Mononuclear cell (primary cell): ENCODE measurements around the gene VSIG2. TPM values are rescaled to one million over a fixed set of nuclear protein-coding genes. Genes with fewer than 3 reads are reported as not detected.

Source experiments
- H3K27me3 ChIP-seq: 2 replicates; pipeline ENCODE4 v1.6.0; 2011; ENCODE audit warnings: low read length, control low read depth; ENCODE audit not compliant: insufficient read depth
- H3K4me1 ChIP-seq: 2 replicates; pipeline ENCODE4 v1.5.1; 2011; ENCODE audit warnings: mild to moderate bottlenecking, low read length, control low read depth; ENCODE audit not compliant: insufficient read depth
- H3K4me3 ChIP-seq: 2 replicates; pipeline ENCODE4 v1.5.1; 2011; ENCODE audit warnings: mild to moderate bottlenecking, low read length, moderate library complexity
- H3K9me3 ChIP-seq: 2 replicates; pipeline ENCODE4 v1.5.1; 2011; ENCODE audit warnings: low read depth, mild to moderate bottlenecking, control low read depth, low read length
- total RNA-seq: library from RNA; depleted of rRNA; stranded (reverse); fragments of >200 nt; gene quantifications from one replicate; pipeline ENCODE4 v1.2.3, GENCODE V29; 2012

The VSIG2 gene
- total RNA-seq, 1 donor = 0.42 TPM

DNA sequence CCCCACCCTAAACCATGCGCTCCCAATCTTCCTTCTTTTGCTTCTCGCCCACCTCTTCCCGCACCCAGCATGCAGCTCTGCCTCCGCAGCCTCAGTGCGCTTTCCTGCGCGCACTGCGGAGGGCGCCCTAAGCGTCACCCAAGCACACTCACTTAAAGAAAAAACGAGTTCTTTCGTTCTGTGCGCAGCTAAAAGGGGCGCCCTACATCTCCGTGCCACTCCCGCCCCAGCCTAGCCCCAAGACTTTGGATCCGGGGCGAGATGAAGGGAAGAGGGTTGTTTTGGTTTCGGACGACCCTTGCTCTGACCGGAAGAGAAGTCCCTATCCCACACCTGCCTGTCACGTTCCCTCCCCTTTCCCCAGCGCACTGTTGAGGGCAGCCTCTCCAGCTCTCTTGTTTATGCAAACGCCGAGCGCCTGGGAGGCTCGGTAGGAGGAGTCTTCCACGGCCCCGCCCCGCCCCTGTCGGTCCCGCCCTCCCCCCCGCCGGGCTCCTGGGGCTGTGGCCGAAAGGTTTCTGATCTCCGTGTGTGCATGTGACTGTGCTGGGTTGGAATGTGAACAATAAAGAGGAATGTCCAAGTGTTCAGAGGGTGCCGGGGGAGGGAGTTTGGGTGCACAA lies 5.3 kb downstream of the VSIG2 start:
- H3K27me3 ChIP-seq = no peaks in the 10 kb centered on the region
- peak overlapping the region; percentile 65 for H3K4me3 ChIP-seq
- H3K4me1 ChIP-seq = peaks cover 49% of the 10 kb centered on the region
- no peaks in the 10 kb centered on the region for H3K9me3 ChIP-seq

DNA sequence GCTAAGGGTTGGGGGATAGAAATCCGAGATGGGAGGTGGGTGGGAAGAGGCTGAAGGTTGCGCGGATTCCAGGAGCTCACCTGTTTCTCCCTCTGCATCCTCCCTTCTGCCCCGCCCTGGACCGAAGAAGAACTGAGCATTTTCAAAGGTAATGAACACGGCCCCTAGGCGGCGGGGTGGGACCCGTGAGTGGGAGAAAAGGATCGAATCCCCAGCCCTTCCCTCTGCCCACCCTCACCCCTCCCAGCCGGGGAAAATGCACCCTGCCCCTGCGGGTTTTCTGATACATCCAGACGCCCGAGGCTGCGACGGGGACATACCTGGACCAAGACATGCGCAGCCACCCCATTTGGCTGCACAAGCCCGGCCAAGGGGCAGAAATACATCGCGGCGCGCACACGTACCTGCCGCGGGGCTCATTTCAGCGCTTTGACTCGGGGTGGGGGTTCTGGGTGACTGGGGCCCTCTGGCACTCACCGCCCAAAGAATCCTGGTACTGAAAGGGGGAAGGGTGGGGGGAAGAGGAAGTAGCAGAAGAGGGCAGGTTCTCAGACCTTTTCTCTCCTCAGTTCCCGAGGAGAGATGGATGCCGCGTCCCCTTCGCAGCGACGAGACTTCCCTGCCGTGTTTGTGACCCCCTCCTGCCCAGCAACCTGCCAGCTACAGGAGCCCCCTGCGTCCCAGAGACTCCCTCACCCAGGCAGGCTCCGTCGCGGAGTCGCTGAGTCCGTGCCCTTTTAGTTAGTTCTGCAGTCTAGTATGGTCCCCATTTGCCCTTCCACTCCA lies 6.0 kb downstream of the VSIG2 start:
- no peaks in the 10 kb centered on the region for H3K9me3 ChIP-seq
- H3K4me1 ChIP-seq = peaks cover 56% of the 10 kb centered on the region
- H3K4me3 ChIP-seq = peak overlapping the region; percentile 65
- H3K27me3 ChIP-seq = no peaks in the 10 kb centered on the region

DNA sequence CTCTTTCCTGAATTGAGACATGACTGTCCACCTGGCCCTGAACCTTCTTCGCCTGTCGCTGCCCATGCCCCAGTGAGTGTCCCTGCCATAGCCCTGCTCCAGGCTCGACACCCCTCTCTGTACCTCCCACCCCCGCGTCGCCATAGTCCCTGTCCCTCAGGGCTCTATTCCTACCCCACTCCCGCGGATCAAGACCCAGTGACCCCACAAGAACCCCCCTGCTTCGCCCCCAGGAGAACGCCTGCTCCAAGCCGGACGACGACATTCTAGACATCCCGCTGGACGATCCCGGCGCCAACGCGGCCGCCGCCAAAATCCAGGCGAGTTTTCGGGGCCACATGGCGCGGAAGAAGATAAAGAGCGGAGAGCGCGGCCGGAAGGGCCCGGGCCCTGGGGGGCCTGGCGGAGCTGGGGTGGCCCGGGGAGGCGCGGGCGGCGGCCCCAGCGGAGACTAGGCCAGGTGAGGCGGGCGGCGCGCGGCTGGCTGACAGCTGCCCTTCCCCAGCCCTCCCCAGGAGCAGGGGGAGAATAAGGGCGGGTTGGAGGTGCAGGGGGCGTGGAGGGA lies 6.7 kb downstream of the VSIG2 start:
- no peak overlapping the region for H3K4me3 ChIP-seq
- H3K9me3 ChIP-seq = no peaks in the 10 kb centered on the region
- no peaks in the 10 kb centered on the region for H3K27me3 ChIP-seq
- H3K4me1 ChIP-seq = peaks cover 62% of the 10 kb centered on the region

DNA sequence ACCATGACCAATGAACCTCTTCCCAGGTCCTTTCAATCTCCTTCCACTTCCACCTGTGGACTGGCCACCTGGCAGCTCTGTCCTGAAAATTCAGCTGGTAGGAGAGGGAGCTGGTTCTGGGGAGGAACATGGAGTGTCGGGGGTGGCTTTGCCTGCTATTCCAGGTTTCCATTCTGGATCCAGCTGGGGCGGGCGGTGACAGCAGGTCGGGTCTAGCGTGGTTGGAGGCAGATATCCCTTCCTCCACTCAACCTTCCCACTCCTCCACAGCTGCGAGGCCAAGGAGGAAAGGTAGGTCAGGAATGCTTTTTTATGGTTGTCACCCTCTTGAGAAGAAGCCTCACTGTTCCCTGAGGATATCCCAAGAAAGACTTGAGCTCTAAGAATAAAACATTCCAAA lies 9.0 kb downstream of the VSIG2 start:
- no peaks in the 10 kb centered on the region for H3K27me3 ChIP-seq
- peaks cover 49% of the 10 kb centered on the region for H3K4me1 ChIP-seq
- H3K4me3 ChIP-seq = no peak overlapping the region
- no peaks in the 10 kb centered on the region for H3K9me3 ChIP-seq

DNA sequence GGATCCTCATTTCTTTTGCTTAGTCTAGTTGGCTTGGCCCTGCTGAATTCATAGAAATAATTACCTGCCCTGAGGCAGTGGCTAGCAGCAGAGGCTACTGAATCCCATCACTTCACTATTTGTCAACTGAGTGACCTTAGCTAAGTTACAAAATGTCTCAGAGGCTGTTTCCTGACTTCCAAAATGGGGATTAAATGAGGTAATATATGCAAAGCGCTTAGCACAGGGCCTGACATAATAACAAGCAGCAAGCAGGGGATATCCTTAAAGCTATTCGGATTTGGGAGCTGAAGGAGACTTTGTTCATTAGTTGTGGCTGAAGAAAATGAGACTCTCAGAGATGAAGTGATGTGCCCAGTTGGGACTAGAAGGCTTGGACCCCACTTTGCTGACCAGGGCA lies 9.5 kb downstream of the VSIG2 start:
- Histone ChIP-seq H3K27me3 (no peaks in the 10 kb centered on the region), H3K4me1 (peaks cover 54% of the 10 kb centered on the region), H3K9me3 (no peaks in the 10 kb centered on the region), H3K4me3 (no peak overlapping the region)

DNA sequence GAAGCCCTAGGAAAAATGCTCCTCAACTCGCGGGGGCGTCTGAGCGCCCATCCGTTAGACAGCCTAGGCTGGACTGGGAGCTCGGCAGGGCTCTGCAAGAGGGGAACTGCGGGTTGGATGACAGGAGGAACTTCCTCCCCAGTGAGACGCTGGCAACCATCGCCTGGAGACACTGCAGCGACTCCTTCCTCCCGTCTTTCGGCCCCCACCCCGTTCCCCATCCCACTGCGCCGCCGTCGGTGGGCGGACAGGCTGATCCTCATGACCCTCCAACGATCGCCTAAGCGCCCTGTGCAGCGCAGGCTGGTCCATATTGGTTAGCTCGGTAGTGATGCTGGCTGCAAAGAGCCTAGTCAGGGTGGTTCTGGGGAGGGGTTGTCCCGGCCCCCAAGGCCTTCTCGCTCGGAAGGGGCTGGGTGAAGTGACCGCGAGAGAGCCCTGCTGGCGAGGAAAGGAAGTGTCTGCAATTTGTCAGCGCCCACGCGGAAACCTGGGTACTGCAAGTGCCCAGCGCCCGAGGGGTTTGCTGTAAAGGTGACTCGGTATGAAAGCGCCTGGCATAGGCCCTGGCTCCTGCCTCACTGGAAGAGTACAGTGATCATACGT lies 11.7 kb downstream of the VSIG2 start:
- H3K4me1 ChIP-seq = peaks cover 62% of the 10 kb centered on the region
- peak overlapping the region; percentile 53 for H3K4me3 ChIP-seq
- H3K27me3 ChIP-seq = no peaks in the 10 kb centered on the region
- no peaks in the 10 kb centered on the region for H3K9me3 ChIP-seq

DNA sequence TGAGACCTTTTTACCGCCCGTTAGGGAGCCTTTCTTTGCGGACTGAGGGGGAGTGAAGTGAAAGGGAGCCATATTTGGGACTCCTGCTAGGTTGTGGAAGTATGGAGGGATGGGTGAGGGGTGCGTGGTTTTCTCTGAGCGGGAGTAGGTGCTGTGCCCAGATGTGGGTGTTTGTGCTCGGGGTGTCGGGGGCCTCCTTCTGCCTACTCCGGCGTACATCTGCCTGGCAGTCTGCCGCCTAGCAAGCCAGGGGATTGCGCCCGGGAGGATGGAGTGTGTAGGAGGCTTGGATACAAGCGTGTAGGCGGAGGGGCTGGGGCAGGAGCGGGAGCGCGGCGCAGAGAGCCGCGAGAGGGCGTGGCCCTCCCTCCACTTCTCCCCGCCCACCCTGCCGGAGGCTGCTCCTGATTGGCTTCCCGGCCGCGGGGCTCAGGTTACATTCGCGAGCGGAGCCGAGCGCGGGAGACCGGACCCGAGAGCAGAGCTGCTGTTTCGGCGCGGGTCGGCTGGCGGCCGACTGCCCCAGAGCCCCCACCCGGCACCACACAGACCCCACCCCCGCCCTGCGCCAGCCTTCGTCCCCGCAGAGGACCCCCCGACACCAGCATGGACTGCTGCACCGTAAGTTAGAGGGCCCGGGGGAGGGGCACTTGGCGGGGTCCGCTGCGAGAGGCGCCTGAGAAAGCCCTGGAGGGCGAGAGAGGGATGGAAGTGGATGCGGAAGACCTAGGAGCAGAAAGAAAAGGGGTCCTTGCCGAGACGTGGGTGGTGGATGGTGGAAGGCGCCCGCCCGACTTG lies 12.4 kb downstream of the VSIG2 start, which contains the start of gene NRGN:
TSS of gene NRGN (plus strand) at position 464 of the 798 bp plus-strand sequence. CDS start at position 607, 143 bp downstream.
- H3K4me1 ChIP-seq = peaks cover 64% of the 10 kb centered on the region

DNA sequence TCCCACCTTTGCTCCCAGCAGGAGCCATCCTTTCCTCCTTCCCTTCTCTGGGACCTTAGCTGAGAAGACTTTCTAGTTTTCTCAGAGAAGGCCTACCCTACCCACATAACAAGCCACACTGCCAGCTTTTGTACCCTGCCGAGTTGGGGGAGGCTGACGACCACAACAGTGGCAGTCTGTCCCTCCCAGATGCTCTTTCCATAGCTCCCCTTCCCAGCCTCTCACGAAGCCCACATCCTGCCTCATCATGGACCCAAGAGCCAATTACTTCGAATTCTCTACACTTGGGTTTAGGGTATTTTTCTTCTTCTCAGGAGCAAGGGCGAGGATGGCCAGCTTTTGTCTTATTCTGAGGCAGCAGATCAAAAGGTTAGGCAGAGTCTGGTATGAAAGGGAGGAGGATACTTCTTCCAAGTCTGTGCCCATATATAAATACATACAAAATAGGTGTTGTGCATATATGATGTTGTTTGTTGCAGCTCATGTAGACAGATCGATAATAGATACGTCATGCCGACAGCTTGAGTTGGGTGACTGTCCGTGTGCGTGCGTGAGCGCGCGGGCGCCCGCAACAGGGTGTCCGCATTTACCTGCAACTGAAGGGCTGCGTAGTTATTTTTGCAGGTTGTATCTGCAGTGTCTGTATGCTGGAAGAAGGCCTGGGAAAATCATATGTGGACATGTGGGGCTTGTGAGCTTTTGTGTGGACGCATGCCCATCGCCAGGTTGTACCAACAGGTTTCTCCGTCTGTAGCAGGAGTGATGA lies 13.2 kb downstream of the VSIG2 start:
- no peaks in the 10 kb centered on the region for H3K27me3 ChIP-seq

More for the DNA sequence above, 12.4 kb downstream of the VSIG2 start, which contains the start of gene NRGN:
- Histone ChIP-seq H3K4me3 (peak within 1 kb of the TSS; percentile 53), H3K27me3 (no peaks in the 10 kb centered on the region), H3K9me3 (no peaks in the 10 kb centered on the region)

DNA sequence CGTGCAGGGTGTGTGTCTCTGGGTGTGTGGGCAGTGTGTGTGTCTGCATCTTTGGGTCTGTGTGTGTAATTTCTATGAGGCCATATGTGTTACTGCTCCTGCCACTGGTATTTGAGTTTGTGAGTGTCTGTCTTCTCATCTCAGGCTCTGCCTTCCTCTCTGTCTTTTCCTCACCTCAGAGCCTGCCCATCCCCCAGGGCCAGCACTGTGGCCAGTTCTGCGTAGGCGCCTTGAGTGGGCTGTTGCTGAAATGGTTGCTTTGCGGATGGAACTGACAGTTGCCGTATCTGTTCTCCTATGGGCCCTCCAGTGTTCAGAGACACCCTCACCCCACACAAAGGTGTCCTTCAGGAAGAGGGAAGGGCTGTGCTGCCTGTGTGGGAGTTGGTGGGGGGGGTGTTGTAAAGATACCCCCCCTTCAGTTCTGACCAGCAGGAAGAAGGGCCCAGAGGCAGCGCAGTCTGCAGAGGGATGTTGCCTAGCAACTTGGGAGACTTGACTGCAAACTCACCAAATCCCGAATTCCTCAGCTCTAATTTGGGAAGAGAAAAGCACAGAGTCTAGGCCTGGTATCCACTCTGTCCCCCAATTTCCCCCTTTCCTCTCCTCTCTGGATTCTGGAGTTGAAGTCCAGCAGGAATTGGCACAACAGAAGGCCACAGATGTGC lies 14.3 kb downstream of the VSIG2 start:
- no peak overlapping the region for H3K4me3 ChIP-seq
- no peaks in the 10 kb centered on the region for H3K27me3 ChIP-seq
- no peaks in the 10 kb centered on the region for H3K9me3 ChIP-seq
- H3K4me1 ChIP-seq = peaks cover 68% of the 10 kb centered on the region

More for the DNA sequence above, 13.2 kb downstream of the VSIG2 start:
- Histone ChIP-seq H3K4me1 (peaks cover 64% of the 10 kb centered on the region), H3K4me3 (no peak overlapping the region), H3K9me3 (no peaks in the 10 kb centered on the region)

DNA sequence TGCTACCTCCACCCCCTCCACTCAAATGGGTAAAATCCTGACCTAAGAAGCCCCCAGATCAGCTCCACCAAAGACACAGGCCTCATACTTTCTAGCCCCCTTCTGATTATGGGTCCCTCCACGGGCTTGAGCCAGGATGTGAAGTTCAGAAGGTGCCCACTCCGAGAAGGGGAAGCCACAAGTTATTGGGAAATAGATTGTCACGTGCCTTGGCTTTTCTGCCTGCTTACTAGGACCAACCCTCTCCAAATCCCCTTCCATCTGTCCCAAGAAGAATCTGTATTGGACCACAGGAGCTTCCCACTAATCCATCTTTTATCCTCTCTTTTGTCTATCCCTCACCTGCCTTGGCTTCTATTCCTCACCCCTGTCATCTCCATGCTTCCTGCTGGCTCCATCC lies 15.3 kb downstream of the VSIG2 start:
- H3K4me1 ChIP-seq = peaks cover 69% of the 10 kb centered on the region
- no peak overlapping the region for H3K4me3 ChIP-seq
- no peaks in the 10 kb centered on the region for H3K9me3 ChIP-seq
- no peaks in the 10 kb centered on the region for H3K27me3 ChIP-seq

DNA sequence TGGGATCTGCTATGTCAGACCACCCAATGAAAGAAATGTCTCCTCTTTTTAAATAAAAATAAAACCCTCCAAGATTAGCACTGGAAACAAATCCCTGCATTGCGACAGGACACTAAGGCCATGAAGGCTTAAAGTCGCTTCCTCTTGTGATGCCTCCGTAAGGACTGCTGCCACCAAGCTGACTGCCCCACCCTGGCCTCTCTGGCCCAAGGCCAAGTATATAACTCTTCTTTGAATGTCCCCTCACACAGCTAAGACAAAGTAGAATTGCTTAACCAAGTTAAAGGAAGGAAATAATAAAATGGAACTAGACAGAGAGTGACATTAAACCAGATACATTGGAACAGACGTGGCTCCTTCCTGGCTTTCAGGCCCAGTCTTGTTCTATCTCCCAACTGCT lies 19.8 kb downstream of the VSIG2 start:
- H3K4me1 ChIP-seq = peaks cover 71% of the 10 kb centered on the region
- no peaks in the 10 kb centered on the region for H3K9me3 ChIP-seq
- no peaks in the 10 kb centered on the region for H3K27me3 ChIP-seq
- H3K4me3 ChIP-seq = no peak overlapping the region

DNA sequence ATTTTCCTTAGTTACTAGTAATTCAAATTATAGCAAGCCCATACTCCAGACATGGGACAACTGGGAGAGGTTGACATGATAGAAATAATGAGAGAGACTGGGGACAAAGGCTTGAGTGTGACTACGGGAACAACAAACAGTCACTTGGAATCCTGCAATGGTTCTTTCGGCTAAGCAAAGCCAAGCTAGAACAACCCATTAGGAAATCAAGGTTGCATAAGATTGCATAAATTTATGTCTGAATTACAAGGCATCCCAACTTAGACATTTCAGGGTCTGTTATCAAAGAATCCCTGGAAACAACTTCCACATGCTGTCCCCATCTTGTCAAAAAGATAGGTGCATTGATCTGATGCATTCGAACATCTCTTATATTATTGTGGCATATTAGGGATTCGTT lies 22.5 kb downstream of the VSIG2 start:
- no peaks in the 10 kb centered on the region for H3K27me3 ChIP-seq
- H3K9me3 ChIP-seq = no peaks in the 10 kb centered on the region
- no peak overlapping the region for H3K4me3 ChIP-seq
- peaks cover 68% of the 10 kb centered on the region for H3K4me1 ChIP-seq

DNA sequence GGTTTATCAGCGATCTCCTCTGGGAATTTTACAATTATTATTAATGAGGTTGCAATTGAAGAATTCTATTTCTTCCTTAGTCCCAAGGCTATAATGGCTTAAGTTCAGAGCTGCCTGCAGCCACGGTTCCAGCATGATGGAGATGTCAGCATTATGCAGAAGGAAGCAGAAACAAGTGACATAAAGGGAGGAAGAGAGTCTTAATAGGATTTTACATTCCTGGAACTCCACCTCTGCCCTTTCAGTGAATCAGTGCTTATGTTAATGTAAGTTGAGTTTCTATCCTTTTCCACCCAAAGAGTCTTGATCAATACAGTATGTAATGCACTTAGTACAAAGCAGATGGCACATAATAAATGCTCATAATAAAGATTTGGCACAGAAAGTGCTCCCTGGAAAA lies 23.9 kb downstream of the VSIG2 start:
- Histone ChIP-seq H3K27me3 (no peaks in the 10 kb centered on the region), H3K4me3 (no peak overlapping the region), H3K4me1 (peaks cover 72% of the 10 kb centered on the region), H3K9me3 (no peaks in the 10 kb centered on the region)
